ENCODE results near the gene MAMLD1.

Gene MAMLD1

GRCh38 chrX:150475461-150475860 lies 112.3 kb downstream of the MAMLD1 start:
- no peak overlapping the region for H3K4me3 ChIP-seq (ENCODE audit: low read length in 2 of 2)
- no peaks in the 10 kb centered on the region for H3K27me3 ChIP-seq (ENCODE audit: control insufficient read depth in 1 of 2, insufficient read depth in 2 of 2, low read length in 2 of 2)
- peaks cover 0 to 2% of the 10 kb centered on the region in 2 donors for H3K36me3 ChIP-seq (ENCODE audit: control insufficient read depth in 2 of 2, insufficient read depth in 2 of 2, low read length in 2 of 2)
- no peaks in the 10 kb centered on the region for H3K9me3 ChIP-seq (ENCODE audit: control insufficient read depth in 2 of 2, low read length in 2 of 2)
- no peak overlapping the region for H3K27ac ChIP-seq (ENCODE audit: low read length)
- no peak overlapping the region for H3K9ac ChIP-seq (ENCODE audit: low read length in 2 of 2)
- no peaks in the 10 kb centered on the region for H3K4me1 ChIP-seq (ENCODE audit: control insufficient read depth, insufficient read depth, low read length)

DNA sequence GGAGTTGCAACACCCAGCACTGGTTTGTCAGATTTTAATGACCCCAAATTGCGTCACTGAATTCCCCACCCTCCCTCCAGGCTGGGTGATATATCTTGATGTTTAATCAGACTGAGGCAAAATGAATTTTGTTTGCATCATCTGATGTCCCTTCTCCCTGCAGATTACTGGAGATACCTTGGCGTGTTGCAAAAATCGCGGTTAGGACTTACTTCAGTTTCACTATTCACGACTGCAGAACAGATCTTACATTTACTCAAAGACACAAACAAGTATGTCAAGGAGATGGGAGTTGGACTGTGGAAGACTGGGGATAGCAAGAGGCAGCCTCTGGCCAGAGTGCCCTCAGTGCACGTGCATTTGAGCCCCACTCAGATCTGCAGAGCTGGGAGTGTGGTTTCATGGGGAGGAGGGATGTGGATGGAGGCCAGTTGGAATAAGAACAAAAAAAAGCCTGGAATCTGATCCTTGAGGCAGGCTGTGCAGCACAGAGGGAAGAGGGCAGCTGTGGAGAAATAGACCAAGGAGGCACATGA lies 113.1 kb downstream of the MAMLD1 start:
- Histone ChIP-seq H3K36me3 (ENCODE audit: control insufficient read depth in 2 of 2, insufficient read depth in 2 of 2, low read length in 2 of 2) (peaks cover 0 to 2% of the 10 kb centered on the region in 2 donors), H3K27ac (ENCODE audit: low read length) (no peak overlapping the region), H3K4me1 (ENCODE audit: control insufficient read depth, insufficient read depth, low read length) (no peaks in the 10 kb centered on the region), H3K9ac (ENCODE audit: low read length in 2 of 2) (no peak overlapping the region), H3K9me3 (ENCODE audit: control insufficient read depth in 2 of 2, low read length in 2 of 2) (no peaks in the 10 kb centered on the region), H3K4me3 (ENCODE audit: low read length in 2 of 2) (no peak overlapping the region), H3K27me3 (ENCODE audit: control insufficient read depth in 1 of 2, insufficient read depth in 2 of 2, low read length in 2 of 2) (no peaks in the 10 kb centered on the region)

DNA sequence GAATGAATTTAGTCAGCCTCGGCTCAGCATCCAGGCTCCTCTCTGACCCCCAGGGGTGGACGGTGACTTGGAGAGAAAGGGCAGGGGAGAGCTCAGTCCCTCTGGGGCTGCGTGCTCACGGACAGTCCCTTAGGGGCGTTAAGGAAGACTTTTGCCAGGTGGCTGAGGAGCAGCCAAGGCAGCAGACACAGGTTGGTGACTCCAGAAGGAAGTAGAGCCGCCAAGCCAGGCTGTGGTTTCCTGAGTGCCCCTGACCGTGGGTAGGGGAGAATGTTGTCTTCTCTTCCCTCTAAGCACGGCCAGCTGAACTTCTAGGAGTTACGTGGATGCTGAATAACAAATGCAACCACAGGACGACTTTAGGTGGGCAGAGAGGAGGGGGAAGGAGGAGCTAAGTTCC lies 114.3 kb downstream of the MAMLD1 start:
- H3K9ac ChIP-seq (ENCODE audit: low read length in 2 of 2) = no peak overlapping the region
- H3K27ac ChIP-seq (ENCODE audit: low read length) = no peak overlapping the region
- H3K4me3 ChIP-seq (ENCODE audit: low read length in 2 of 2) = no peak overlapping the region
- H3K36me3 ChIP-seq (ENCODE audit: control insufficient read depth in 2 of 2, insufficient read depth in 2 of 2, low read length in 2 of 2) = peaks cover 0 to 2% of the 10 kb centered on the region in 2 donors
- H3K4me1 ChIP-seq (ENCODE audit: control insufficient read depth, insufficient read depth, low read length) = no peaks in the 10 kb centered on the region
- no peaks in the 10 kb centered on the region for H3K9me3 ChIP-seq (ENCODE audit: control insufficient read depth in 2 of 2, low read length in 2 of 2)
- no peaks in the 10 kb centered on the region for H3K27me3 ChIP-seq (ENCODE audit: control insufficient read depth in 1 of 2, insufficient read depth in 2 of 2, low read length in 2 of 2)

- no peak overlapping the region for H3K27ac ChIP-seq (ENCODE audit: low read length)
- peaks cover 0 to 2% of the 10 kb centered on the region in 2 donors for H3K36me3 ChIP-seq (ENCODE audit: control insufficient read depth in 2 of 2, insufficient read depth in 2 of 2, low read length in 2 of 2)
- H3K4me3 ChIP-seq (ENCODE audit: low read length in 2 of 2) = no peak overlapping the region
Measured at GRCh38 chrX:150478496-150479492, 115.7 kb downstream of the MAMLD1 start.

DNA sequence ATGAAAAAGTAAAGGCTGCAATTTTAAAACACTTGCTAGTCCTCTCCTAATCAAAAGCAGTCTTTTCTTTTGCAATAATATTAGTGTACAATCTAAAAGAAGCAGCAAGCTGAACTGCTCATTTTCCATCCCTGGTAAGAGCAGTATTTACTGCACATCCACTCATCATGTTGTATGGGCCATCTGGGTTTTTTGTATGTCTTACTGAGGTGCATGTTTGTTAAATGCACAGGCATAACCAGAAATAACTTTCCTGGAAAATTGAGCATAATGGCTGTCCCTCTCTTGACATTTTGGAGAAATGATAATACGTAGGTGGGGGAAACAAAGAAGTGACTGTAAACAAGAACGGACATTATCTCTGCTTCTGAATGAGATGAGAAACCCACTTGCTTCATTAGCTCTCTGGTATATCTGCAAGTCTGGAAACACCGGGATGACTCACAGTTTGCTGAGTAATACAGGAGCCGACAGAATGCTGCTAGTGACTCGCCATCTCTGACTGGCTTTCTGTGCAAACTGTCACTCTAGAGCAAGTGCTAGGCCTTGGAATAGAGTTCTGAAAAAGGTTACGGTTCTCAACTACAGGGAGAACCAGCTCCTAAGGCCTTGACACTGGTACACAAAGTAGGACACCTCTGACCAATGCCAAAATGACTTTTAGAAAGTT lies 119.6 kb downstream of the MAMLD1 start:
- Histone ChIP-seq H3K9me3 (ENCODE audit: control insufficient read depth in 2 of 2, low read length in 2 of 2) (no peaks in the 10 kb centered on the region), H3K9ac (ENCODE audit: low read length in 2 of 2) (no peak overlapping the region), H3K27ac (ENCODE audit: low read length) (no peak overlapping the region), H3K4me1 (ENCODE audit: control insufficient read depth, insufficient read depth, low read length) (no peaks in the 10 kb centered on the region), H3K4me3 (ENCODE audit: low read length in 2 of 2) (no peak overlapping the region), H3K27me3 (ENCODE audit: control insufficient read depth in 1 of 2, insufficient read depth in 2 of 2, low read length in 2 of 2) (peaks cover 0 to 2% of the 10 kb centered on the region in 2 donors), H3K36me3 (ENCODE audit: control insufficient read depth in 2 of 2, insufficient read depth in 2 of 2, low read length in 2 of 2) (no peaks in the 10 kb centered on the region)

More at GRCh38 chrX:150478496-150479492, 115.7 kb downstream of the MAMLD1 start:
- Histone ChIP-seq H3K27me3 (ENCODE audit: control insufficient read depth in 1 of 2, insufficient read depth in 2 of 2, low read length in 2 of 2) (no peaks in the 10 kb centered on the region), H3K9ac (ENCODE audit: low read length in 2 of 2) (no peak overlapping the region), H3K4me1 (ENCODE audit: control insufficient read depth, insufficient read depth, low read length) (no peaks in the 10 kb centered on the region), H3K9me3 (ENCODE audit: control insufficient read depth in 2 of 2, low read length in 2 of 2) (no peaks in the 10 kb centered on the region)

GRCh38 chrX:150483356-150483985 lies 120.4 kb downstream of the MAMLD1 start:
- Histone ChIP-seq H3K27me3 (ENCODE audit: control insufficient read depth in 1 of 2, insufficient read depth in 2 of 2, low read length in 2 of 2) (peaks cover 0 to 4% of the 10 kb centered on the region in 2 donors), H3K4me3 (ENCODE audit: low read length in 2 of 2) (no peak overlapping the region), H3K9ac (ENCODE audit: low read length in 2 of 2) (no peak overlapping the region), H3K36me3 (ENCODE audit: control insufficient read depth in 2 of 2, insufficient read depth in 2 of 2, low read length in 2 of 2) (no peaks in the 10 kb centered on the region), H3K27ac (ENCODE audit: low read length) (no peak overlapping the region), H3K9me3 (ENCODE audit: control insufficient read depth in 2 of 2, low read length in 2 of 2) (no peaks in the 10 kb centered on the region), H3K4me1 (ENCODE audit: control insufficient read depth, insufficient read depth, low read length) (no peaks in the 10 kb centered on the region)

DNA sequence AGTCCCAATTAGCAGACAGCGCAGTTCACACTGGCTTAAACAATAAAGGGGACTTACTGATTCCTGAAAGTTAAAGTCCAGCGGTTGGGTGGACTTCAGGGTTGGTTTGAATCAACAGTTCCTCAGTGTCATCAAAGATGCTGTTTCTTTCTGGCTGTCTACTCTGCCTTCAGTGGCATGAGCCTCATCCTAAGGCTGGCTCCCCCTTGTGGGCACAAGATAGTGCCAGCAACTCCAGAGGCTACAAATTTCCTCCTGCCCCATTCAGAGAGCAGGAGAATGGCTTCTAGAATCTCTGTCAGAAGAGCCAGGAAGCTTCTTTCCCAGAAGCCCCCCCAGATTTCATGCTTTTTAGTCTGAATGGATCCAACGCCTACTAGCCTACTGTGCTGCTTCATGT lies 122.9 kb downstream of the MAMLD1 start:
- H3K4me3 ChIP-seq (ENCODE audit: low read length in 2 of 2) = no peak overlapping the region
- H3K27ac ChIP-seq (ENCODE audit: low read length) = no peak overlapping the region
- H3K27me3 ChIP-seq (ENCODE audit: control insufficient read depth in 1 of 2, insufficient read depth in 2 of 2, low read length in 2 of 2) = peaks cover 0 to 4% of the 10 kb centered on the region in 2 donors
- H3K9me3 ChIP-seq (ENCODE audit: control insufficient read depth in 2 of 2, low read length in 2 of 2) = no peaks in the 10 kb centered on the region
- H3K9ac ChIP-seq (ENCODE audit: low read length in 2 of 2) = no peak overlapping the region
- H3K36me3 ChIP-seq (ENCODE audit: control insufficient read depth in 2 of 2, insufficient read depth in 2 of 2, low read length in 2 of 2) = no peaks in the 10 kb centered on the region
- no peaks in the 10 kb centered on the region for H3K4me1 ChIP-seq (ENCODE audit: control insufficient read depth, insufficient read depth, low read length)

- no peaks in the 10 kb centered on the region for H3K4me1 ChIP-seq (ENCODE audit: control insufficient read depth, insufficient read depth, low read length)
- H3K4me3 ChIP-seq (ENCODE audit: low read length in 2 of 2) = no peak overlapping the region
- H3K9ac ChIP-seq (ENCODE audit: low read length in 2 of 2) = no peak overlapping the region
- H3K27me3 ChIP-seq (ENCODE audit: control insufficient read depth in 1 of 2, insufficient read depth in 2 of 2, low read length in 2 of 2) = peaks cover 0 to 4% of the 10 kb centered on the region in 2 donors
- H3K27ac ChIP-seq (ENCODE audit: low read length) = no peak overlapping the region
- H3K9me3 ChIP-seq (ENCODE audit: control insufficient read depth in 2 of 2, low read length in 2 of 2) = no peaks in the 10 kb centered on the region
- no peaks in the 10 kb centered on the region for H3K36me3 ChIP-seq (ENCODE audit: control insufficient read depth in 2 of 2, insufficient read depth in 2 of 2, low read length in 2 of 2)
Measured at GRCh38 chrX:150487369-150488094, 124.4 kb downstream of the MAMLD1 start.

- H3K9ac ChIP-seq (ENCODE audit: low read length in 2 of 2) = no peak overlapping the region
- no peak overlapping the region for H3K4me3 ChIP-seq (ENCODE audit: low read length in 2 of 2)
- H3K27me3 ChIP-seq (ENCODE audit: control insufficient read depth in 1 of 2, insufficient read depth in 2 of 2, low read length in 2 of 2) = peaks cover 0 to 4% of the 10 kb centered on the region in 2 donors
- H3K4me1 ChIP-seq (ENCODE audit: control insufficient read depth, insufficient read depth, low read length) = no peaks in the 10 kb centered on the region
- no peaks in the 10 kb centered on the region for H3K36me3 ChIP-seq (ENCODE audit: control insufficient read depth in 2 of 2, insufficient read depth in 2 of 2, low read length in 2 of 2)
- no peak overlapping the region for H3K27ac ChIP-seq (ENCODE audit: low read length)
- no peaks in the 10 kb centered on the region for H3K9me3 ChIP-seq (ENCODE audit: control insufficient read depth in 2 of 2, low read length in 2 of 2)
Measured at GRCh38 chrX:150489359-150490015, 126.4 kb downstream of the MAMLD1 start.

All from stomach smooth muscle (tissue), 2 donors.